Astrocyte of the cerebellum (primary cell): ENCODE measurements around the gene VRTN.
"Not testable (repeated sequence)": the region's sequence is repeated elsewhere in the genome, so short reads cannot be mapped to it uniquely, and the experiment has no call there.

Experiments
- DNase-seq: peaks from one replicate; pipeline ENCODE4 v3.0.0-alpha.2; 2011; ENCODE audit warnings: low read depth
- H3K4me3 ChIP-seq: 2 replicates; pipeline ENCODE4 v1.5.1; 2011; ENCODE audit warnings: mild to moderate bottlenecking, low read depth, low read length, moderate library complexity
- CTCF ChIP-seq: IDR thresholded peaks from 2 replicates; pipeline ENCODE4 v1.5.1; 2012; ENCODE audit warnings: low read length, low read depth, moderate library complexity, mild to moderate bottlenecking; ENCODE audit errors: missing control alignments
- in situ Hi-C: cut with HindIII; loops from 2 replicates; pipeline ENCODE4 v1.10.0; 2017; ENCODE audit warnings: low sequenced_read_pairs

The VRTN gene

GRCh38 chr14:74325446-74325845 lies 22.8 kb upstream of the VRTN start:
- in situ Hi-C loops, result no loop called here

GRCh38 chr14:74326369-74327152 lies 21.7 kb upstream of the VRTN start:
- in situ Hi-C loops, result no loop called here
- no peak for TF ChIP-seq CTCF
- DNase-seq, result peak; percentile 18
- H3K4me3 ChIP-seq, result no peak overlapping the region

More at GRCh38 chr14:74325446-74325845, 22.8 kb upstream of the VRTN start:
- DNase-seq, result no peak
- no peak for TF ChIP-seq CTCF
- no peak overlapping the region for H3K4me3 ChIP-seq

GRCh38 chr14:74329950-74330552 lies 18.2 kb upstream of the VRTN start:
- in situ Hi-C loops, DNase-seq, H3K4me3 ChIP-seq: not testable (repeated sequence)

GRCh38 chr14:74333909-74334308 lies 14.4 kb upstream of the VRTN start:
- in situ Hi-C loops, result no loop called here
- H3K4me3 ChIP-seq, result no peak overlapping the region
- no peak for TF ChIP-seq CTCF
- DNase-seq, result peak; percentile 94

- no peak for TF ChIP-seq CTCF
- DNase-seq, result no peak
- in situ Hi-C loops, result no loop called here
- H3K4me3 ChIP-seq, result no peak overlapping the region
These were observed 1.9 kb upstream of the VRTN start for GRCh38 chr14:74346341-74346740.

GRCh38 chr14:74347097-74347794 lies 1.0 kb upstream of the VRTN start:
- in situ Hi-C loops, result no loop called here
- DNase-seq, result no peak
- no peak for TF ChIP-seq CTCF
- no peak overlapping the region for H3K4me3 ChIP-seq

- DNase-seq, result no peak
- in situ Hi-C loops, result no loop called here
- no peak for TF ChIP-seq CTCF
- no peak overlapping the region for H3K4me3 ChIP-seq
These were observed 523 bp upstream of the VRTN start for GRCh38 chr14:74347795-74348100.
